ENCODE results near the gene UFSP1. TPM values are rescaled to one million over a fixed set of nuclear protein-coding genes. Genes with fewer than 3 reads are reported as not detected.

The UFSP1 gene
- total RNA-seq, 1 experiment from 2014 or later: 5.6 TPM

DNA sequence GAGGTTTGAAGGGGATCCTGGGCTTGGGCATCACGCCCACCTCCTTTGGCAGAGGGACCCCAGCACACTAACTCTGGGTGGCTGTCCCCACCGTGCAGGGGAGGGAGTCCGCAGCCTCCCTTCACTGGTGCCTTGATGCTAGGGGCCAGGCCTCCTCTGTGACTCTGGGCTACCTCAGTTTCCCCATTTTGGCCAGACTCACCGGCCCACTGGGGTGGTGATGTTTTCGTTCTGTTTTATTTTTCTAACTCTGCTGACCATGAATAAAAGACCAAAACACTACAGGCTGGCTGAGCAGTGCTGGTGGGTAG is 22.8 kb downstream of the UFSP1 start:
- CTCF ChIA-PET: no interaction called here
- Histone ChIP-seq H3K27me3 (ENCODE audit: insufficient read depth, low read length) (no peaks in the 10 kb centered on the region), H3K4me2 (ENCODE audit: low read length) (peak overlapping the region; percentile 89), H3K4me1 (ENCODE audit: control insufficient read depth in 1 of 2, insufficient read depth in 2 of 2, low read length in 2 of 2) (peaks cover 25 to 39% of the 10 kb centered on the region in 2 experiments), H3K9me3 (ENCODE audit: control insufficient read depth in 1 of 2, insufficient read depth in 1 of 2, low read depth in 1 of 2, low read length in 2 of 2) (no peaks in the 10 kb centered on the region), H4K20me1 (ENCODE audit: insufficient read depth) (no peaks in the 10 kb centered on the region), H3K9ac (ENCODE audit: low read length) (peak overlapping the region; percentile 99), H2AFZ (ENCODE audit: low read depth, low read length, poor library complexity, severe bottlenecking) (no peak overlapping the region), H3K9me2 (ENCODE audit: insufficient read depth) (no peaks in the 10 kb centered on the region), H3K27ac (ENCODE audit: low read depth, low read length) (peak overlapping the region; percentile 100), H3K79me2 (ENCODE audit: insufficient read depth, low read length) (peaks cover 41% of the 10 kb centered on the region), H3K4me3 (replicated peaks in 1 of 2; ENCODE audit: low read depth in 1 of 2, low read length in 2 of 2) (peak overlapping the region; percentile 90 to 95), H3K36me3 (ENCODE audit: control insufficient read depth in 1 of 2, insufficient read depth in 2 of 2, low read length in 2 of 2) (peaks cover 7 to 12% of the 10 kb centered on the region in 2 experiments; a peak in 2 of 4 replicates)
- RAD21 ChIA-PET (ENCODE audit: low non-redundant PET in 1 of 2, low total read pairs in 2 of 2, uncharacterized antibody in 2 of 2, unreplicated experiment in 2 of 2): no interaction called here
- no peak for ATAC-seq
- POLR2A ChIA-PET: interaction anchor here (0.7 to 1.1 kb wide), 3 partner anchors 8 to 23 kb away, joined by 4 to 5 read pairs (median 5); partner anchors contain the start of genes SLC12A9, SRRT and UFSP1
- BruUV-seq (replicated peaks): TSS peak; percentile 65
- DNase-seq (ENCODE audit: low read depth, low spot score): no peak
- intact Hi-C loops (cut with micrococcal nuclease): no loop called here
- TF ChIP-seq ZFX (IDR thresholded peaks at IDR 0.05): peak; percentile 4; the same call in 1 of the 2 replicates
- TF ChIP-seq ELF1 (IDR thresholded peaks at IDR 0.05; ENCODE audit: borderline replicate concordance, low read depth): no peak
- peak; percentile 7 for TF ChIP-seq POLR2A (IDR thresholded peaks at IDR 0.05; ENCODE audit: borderline replicate concordance, extremely low read depth, insufficient read depth, insufficient read length)
- TF ChIP-seq EGR1 (IDR thresholded peaks at IDR 0.05; ENCODE audit: low read depth): no peak
- no peak for TF ChIP-seq RAD21 (IDR thresholded peaks at IDR 0.05; ENCODE audit: low read depth)

DNA sequence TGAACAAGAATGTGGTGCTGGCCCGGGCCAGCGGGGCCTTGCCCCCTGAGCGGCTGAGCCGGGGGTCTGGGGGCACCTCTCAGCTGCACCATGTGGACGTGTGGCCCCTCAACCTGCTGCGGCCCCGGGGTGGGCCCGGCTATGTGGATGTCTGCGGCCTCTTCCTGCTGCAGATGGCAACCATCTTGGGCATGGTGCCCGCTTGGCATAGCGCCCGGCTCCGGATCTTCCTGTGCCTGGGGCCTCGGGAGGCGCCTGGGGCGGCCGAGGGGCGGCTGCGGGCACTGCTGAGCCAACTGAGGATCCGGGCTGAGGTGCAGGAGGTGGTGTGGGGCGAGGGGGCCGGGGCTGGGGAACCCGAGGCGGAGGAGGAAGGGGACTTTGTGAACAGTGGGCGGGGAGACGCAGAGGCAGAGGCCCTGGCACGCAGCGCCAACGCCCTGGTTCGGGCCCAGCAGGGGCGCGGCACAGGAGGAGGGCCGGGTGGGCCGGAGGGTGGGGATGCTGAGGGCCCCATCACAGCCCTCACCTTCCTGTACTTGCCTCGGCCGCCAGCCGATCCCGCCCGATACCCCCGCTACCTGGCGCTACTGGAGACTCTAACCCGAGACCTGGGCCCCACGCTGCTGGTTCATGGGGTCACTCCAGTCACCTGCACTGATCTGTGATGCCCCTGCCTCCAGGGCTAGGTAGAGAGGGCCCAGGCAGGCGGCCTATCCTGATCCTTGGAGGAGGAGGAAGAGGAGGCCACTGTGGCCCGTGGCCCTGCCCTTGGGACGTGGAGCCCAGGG is 23.4 kb downstream of the UFSP1 start:
- peaks cover 2 to 7% of the 10 kb centered on the region in 2 experiments; a peak in 2 of 4 replicates for H3K36me3 ChIP-seq (ENCODE audit: control insufficient read depth in 1 of 2, insufficient read depth in 2 of 2, low read length in 2 of 2)
- ATAC-seq (peak; percentile 75), DNase-seq (ENCODE audit: low read depth, low spot score) (peak; percentile 55)
- H3K27ac ChIP-seq (ENCODE audit: low read depth, low read length): peak overlapping the region; percentile 100
- peaks cover 25 to 39% of the 10 kb centered on the region in 2 experiments for H3K4me1 ChIP-seq (ENCODE audit: control insufficient read depth in 1 of 2, insufficient read depth in 2 of 2, low read length in 2 of 2)
- H2AFZ ChIP-seq (ENCODE audit: low read depth, low read length, poor library complexity, severe bottlenecking): no peak overlapping the region
- peak overlapping the region; percentile 90 to 95 for H3K4me3 ChIP-seq (replicated peaks in 1 of 2; ENCODE audit: low read depth in 1 of 2, low read length in 2 of 2)
- no peaks in the 10 kb centered on the region for H3K9me3 ChIP-seq (ENCODE audit: control insufficient read depth in 1 of 2, insufficient read depth in 1 of 2, low read depth in 1 of 2, low read length in 2 of 2)
- ChIA-PET CTCF (no interaction called here), RAD21 (ENCODE audit: low non-redundant PET in 1 of 2, low total read pairs in 2 of 2, uncharacterized antibody in 2 of 2, unreplicated experiment in 2 of 2) (no interaction called here), POLR2A (interaction anchor here (1.0 to 1.1 kb wide), 2 partner anchors 14 to 24 kb away, joined by 5 read pairs; partner anchors contain the start of genes SLC12A9 and UFSP1)
- no TSS peak for BruUV-seq (replicated peaks)
- no peaks in the 10 kb centered on the region for H4K20me1 ChIP-seq (ENCODE audit: insufficient read depth)
- intact Hi-C loops (cut with micrococcal nuclease): no loop called here
- peak overlapping the region; percentile 99 for H3K9ac ChIP-seq (ENCODE audit: low read length)
- peak overlapping the region; percentile 89 for H3K4me2 ChIP-seq (ENCODE audit: low read length)
- no peaks in the 10 kb centered on the region for H3K27me3 ChIP-seq (ENCODE audit: insufficient read depth, low read length)
- peaks cover 35% of the 10 kb centered on the region for H3K79me2 ChIP-seq (ENCODE audit: insufficient read depth, low read length)
- H3K9me2 ChIP-seq (ENCODE audit: insufficient read depth): no peaks in the 10 kb centered on the region
- TF ChIP-seq TCF7L2 (IDR thresholded peaks at IDR 0.05; ENCODE audit: borderline replicate concordance, extremely low read depth, insufficient read depth, insufficient read length): no peak
- TF ChIP-seq, protein P1, sequence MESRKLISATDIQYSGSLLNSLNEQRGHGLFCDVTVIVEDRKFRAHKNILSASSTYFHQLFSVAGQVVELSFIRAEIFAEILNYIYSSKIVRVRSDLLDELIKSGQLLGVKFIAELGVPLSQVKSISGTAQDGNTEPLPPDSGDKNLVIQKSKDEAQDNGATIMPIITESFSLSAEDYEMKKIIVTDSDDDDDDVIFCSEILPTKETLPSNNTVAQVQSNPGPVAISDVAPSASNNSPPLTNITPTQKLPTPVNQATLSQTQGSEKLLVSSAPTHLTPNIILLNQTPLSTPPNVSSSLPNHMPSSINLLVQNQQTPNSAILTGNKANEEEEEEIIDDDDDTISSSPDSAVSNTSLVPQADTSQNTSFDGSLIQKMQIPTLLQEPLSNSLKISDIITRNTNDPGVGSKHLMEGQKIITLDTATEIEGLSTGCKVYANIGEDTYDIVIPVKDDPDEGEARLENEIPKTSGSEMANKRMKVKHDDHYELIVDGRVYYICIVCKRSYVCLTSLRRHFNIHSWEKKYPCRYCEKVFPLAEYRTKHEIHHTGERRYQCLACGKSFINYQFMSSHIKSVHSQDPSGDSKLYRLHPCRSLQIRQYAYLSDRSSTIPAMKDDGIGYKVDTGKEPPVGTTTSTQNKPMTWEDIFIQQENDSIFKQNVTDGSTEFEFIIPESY (IDR thresholded peaks at IDR 0.05; ENCODE audit: extremely low read depth, insufficient replicate concordance, low read length): peak; percentile 13
- no peak for TF ChIP-seq FOSL1 (IDR thresholded peaks at IDR 0.05; ENCODE audit: low read depth)
- TF ChIP-seq EZH2phosphoT487 (IDR thresholded peaks at IDR 0.05; ENCODE audit: borderline replicate concordance): no peak
- TF ChIP-seq YY1 (IDR thresholded peaks at IDR 0.05; ENCODE audit: extremely low read depth, insufficient replicate concordance, low read depth, low read length): peak; percentile 57
- peak; percentile 25 for TF ChIP-seq POLR2A (IDR thresholded peaks at IDR 0.05; ENCODE audit: borderline replicate concordance, extremely low read depth, insufficient read depth, insufficient read length)
- no peak for TF ChIP-seq JUND (IDR thresholded peaks at IDR 0.05)
- TF ChIP-seq POLR2AphosphoS5 (IDR thresholded peaks at IDR 0.05; ENCODE audit: low read depth, low read length): peak; percentile 59
- TF ChIP-seq, protein P2, sequence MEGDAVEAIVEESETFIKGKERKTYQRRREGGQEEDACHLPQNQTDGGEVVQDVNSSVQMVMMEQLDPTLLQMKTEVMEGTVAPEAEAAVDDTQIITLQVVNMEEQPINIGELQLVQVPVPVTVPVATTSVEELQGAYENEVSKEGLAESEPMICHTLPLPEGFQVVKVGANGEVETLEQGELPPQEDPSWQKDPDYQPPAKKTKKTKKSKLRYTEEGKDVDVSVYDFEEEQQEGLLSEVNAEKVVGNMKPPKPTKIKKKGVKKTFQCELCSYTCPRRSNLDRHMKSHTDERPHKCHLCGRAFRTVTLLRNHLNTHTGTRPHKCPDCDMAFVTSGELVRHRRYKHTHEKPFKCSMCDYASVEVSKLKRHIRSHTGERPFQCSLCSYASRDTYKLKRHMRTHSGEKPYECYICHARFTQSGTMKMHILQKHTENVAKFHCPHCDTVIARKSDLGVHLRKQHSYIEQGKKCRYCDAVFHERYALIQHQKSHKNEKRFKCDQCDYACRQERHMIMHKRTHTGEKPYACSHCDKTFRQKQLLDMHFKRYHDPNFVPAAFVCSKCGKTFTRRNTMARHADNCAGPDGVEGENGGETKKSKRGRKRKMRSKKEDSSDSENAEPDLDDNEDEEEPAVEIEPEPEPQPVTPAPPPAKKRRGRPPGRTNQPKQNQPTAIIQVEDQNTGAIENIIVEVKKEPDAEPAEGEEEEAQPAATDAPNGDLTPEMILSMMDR (IDR thresholded peaks at IDR 0.05 in 2 of 3, conservative IDR thresholded peaks at IDR 0.05 in 1 of 3; ENCODE audit: borderline replicate concordance in 1 of 3, insufficient read depth in 1 of 3, low read depth in 2 of 3, low read length in 2 of 3): 0 out of 6 replicates have a peak, but pooled peaks of 1 of the 3 experiments have one; percentile 2
- no peak for TF ChIP-seq RAD21 (IDR thresholded peaks at IDR 0.05; ENCODE audit: low read depth)
- peak; percentile 66 for TF ChIP-seq ZFX (IDR thresholded peaks at IDR 0.05)
- no peak for TF ChIP-seq ZNF274 (IDR thresholded peaks at IDR 0.05; ENCODE audit: low read depth, low read length)
- no peak for TF ChIP-seq SIN3A (IDR thresholded peaks at IDR 0.05; ENCODE audit: low read depth)
